Transverse colon (tissue), 4 donors: ENCODE data around the gene FAM53A. TPM values are rescaled to one million over a fixed set of nuclear protein-coding genes. Genes with fewer than 3 reads are reported as not detected.

ENCODE experiments used
- DNase-seq: peaks from one replicate; pipeline ENCODE4 v3.0.0-alpha.2; 2019
- H3K27ac ChIP-seq, 4 donors: fragments of 200-600 bp; sonication (generic); 2 replicates each; pipeline ENCODE4 v1.5.1; 2016 to 2018; ENCODE audit warnings: inconsistent platforms in 4 of 4
- H3K27me3 ChIP-seq: fragments of 200-600 bp; sonication (generic); 2 replicates; pipeline ENCODE4 v1.5.1; 2017; ENCODE audit warnings: inconsistent platforms
- H3K36me3 ChIP-seq, 4 donors: fragments of 200-600 bp; sonication (generic); 2 replicates each; pipeline ENCODE4 v1.5.1; 2017 to 2019; ENCODE audit warnings: inconsistent platforms in 4 of 4
- H3K4me1 ChIP-seq, 4 donors: fragments of 200-600 bp; sonication (generic); 2 replicates each; pipeline ENCODE4 v1.5.1; 2017 to 2020; ENCODE audit warnings: inconsistent platforms in 4 of 4
- H3K4me3 ChIP-seq, 4 donors: fragments of 200-600 bp; sonication (generic); 1 replicate in 1 of 4; 2 replicates in 3 of 4; pipeline versions ENCODE4 v1.5.1 to v1.6.1; 2017 to 2019; ENCODE audit warnings: inconsistent platforms in 4 of 4
- H3K9me3 ChIP-seq, 2 donors: fragments of 200-600 bp; sonication (generic); 2 replicates each; pipeline ENCODE4 v1.5.1; 2017 to 2019; ENCODE audit warnings: inconsistent platforms in 2 of 2
- CTCF ChIP-seq, 5 experiments: fragments of 200-600 bp in 3 of 5; fragments of 450-650 bp in 2 of 5; sonication (generic) in 3 of 5; IDR thresholded peaks; 1 replicate in 2 of 5; 2 replicates in 3 of 5; pipeline ENCODE4 v1.5.1; 2016 to 2017; ENCODE audit warnings: antibody characterized with exemption in 5 of 5, inconsistent platforms in 3 of 5, mild to moderate bottlenecking in 2 of 5, moderate library complexity in 1 of 5
- EP300 ChIP-seq: sonication (generic); formaldehyde crosslinking; IDR thresholded peaks from one replicate; pipeline ENCODE4 v1.6.1; 2017; ENCODE audit warnings: antibody characterized with exemption, low read depth
- POLR2A ChIP-seq: fragments of 450-650 bp; IDR thresholded peaks from one replicate; pipeline ENCODE4 v1.6.1; 2016; ENCODE audit warnings: antibody characterized with exemption, mild to moderate bottlenecking, moderate library complexity
- POLR2AphosphoS5 ChIP-seq, 3 donors: sonication (generic); formaldehyde crosslinking; IDR thresholded peaks; one replicate each; pipeline ENCODE4 v1.6.1; 2016; ENCODE audit warnings: antibody characterized with exemption in 3 of 3
- WGBS, 2 donors: methylation state at CpG; one replicate each; pipeline ENCODE4 v1.1.5; 2018; ENCODE audit warnings: low coverage in 1 of 2; 5-methylcytosine and 5-hydroxymethylcytosine counted together
- in situ Hi-C, 4 donors: fragments of 200-750 bp; cut with MboI; loops; one replicate each; pipeline versions ENCODE4 v1.15.0 to v1.15.1; 2017; ENCODE audit warnings: low sequenced_read_pairs in 3 of 4, low pct_ligation_motif_present in 1 of 4, low pct_unique_long_range_greater_than_20kb in 1 of 4
- intact Hi-C: fragments of 100-400 bp; cut with DNase I; formaldehyde crosslinking; loops from one replicate; pipeline ENCODE4 v1.15.1; 2023; ENCODE audit warnings: low total_unique reads
- total RNA-seq, 4 donors: library from RNA; depleted of rRNA; stranded (reverse); fragments of >200 nt; gene quantifications; one replicate each; pipeline ENCODE4 v1.1.0, GENCODE V29; 2016

FAM53A gene
- total RNA-seq, 4 donors from 2014 or later, result 1.4 to 32.9 (median 2.7) TPM

- Histone ChIP-seq H3K27me3 (no peaks in the 10 kb centered on the region), H3K4me3 (no peak overlapping the region), H3K36me3 (peaks cover 0 to 31% (median 11%) of the 10 kb centered on the region in 4 donors), H3K27ac (no peak overlapping the region), H3K9me3 (no peaks in the 10 kb centered on the region), H3K4me1 (no peaks in the 10 kb centered on the region)
- intact Hi-C loops (no loop called here), in situ Hi-C loops (no loop called here)
- DNase-seq, result no peak
- WGBS, 2 donors, result 90% methylated on average over 8 of the region's 9 CpGs; no CpG with 5 or more reads in 1 of the 2 donors
- TF ChIP-seq EP300, result no peak
- no peak for TF ChIP-seq POLR2A
- TF ChIP-seq POLR2AphosphoS5 (IDR thresholded peaks at IDR 0.05), result no peak
- no peak for TF ChIP-seq CTCF (IDR thresholded peaks at IDR 0.05)
These were observed 7.7 kb upstream of the FAM53A start for GRCh38 chr4:1691737-1692373.

GRCh38 chr4:1690698-1691097 is 6.6 kb upstream of the FAM53A start:
- Histone ChIP-seq H3K4me1 (no peaks in the 10 kb centered on the region), H3K27ac (no peak overlapping the region), H3K27me3 (no peaks in the 10 kb centered on the region), H3K36me3 (peaks cover 0 to 21% (median 9%) of the 10 kb centered on the region in 4 donors), H3K4me3 (no peak overlapping the region), H3K9me3 (no peaks in the 10 kb centered on the region)
- no peak for DNase-seq
- TF ChIP-seq CTCF (IDR thresholded peaks at IDR 0.05) (no peak), EP300 (no peak), POLR2AphosphoS5 (IDR thresholded peaks at IDR 0.05) (no peak), POLR2A (no peak)
- WGBS, 2 donors, result 100% methylated on average over 3 of the region's 3 CpGs; no CpG with 5 or more reads in 1 of the 2 donors
- in situ Hi-C loops, result no loop called here
- intact Hi-C loops, result no loop called here

- no peaks in the 10 kb centered on the region for H3K9me3 ChIP-seq
These were observed 2.4 kb upstream of the FAM53A start for GRCh38 chr4:1686440-1687036.

More at GRCh38 chr4:1686440-1687036, 2.4 kb upstream of the FAM53A start:
- 48% methylated on average over 7 of the region's 7 CpGs; no CpG with 5 or more reads in 1 of the 2 donors for WGBS, 2 donors
- DNase-seq, result no peak
- intact Hi-C loops (no loop called here), in situ Hi-C loops (loop anchor here in 1 of 4 donors (5.0 kb wide), 1 partner anchor 46 kb away; no protein-coding TSS in a partner anchor)
- peaks cover 0 to under 1% (median 0%) of the 10 kb centered on the region in 4 donors for H3K36me3 ChIP-seq
- TF ChIP-seq POLR2AphosphoS5 (IDR thresholded peaks at IDR 0.05) (no peak), EP300 (no peak), CTCF (IDR thresholded peaks at IDR 0.05) (no peak), POLR2A (no peak)
- no peak overlapping the region for H3K4me3 ChIP-seq
- H3K27ac ChIP-seq, result no peak overlapping the region
- peaks cover 0 to 20% (median 12%) of the 10 kb centered on the region in 4 donors for H3K4me1 ChIP-seq
- H3K27me3 ChIP-seq, result no peaks in the 10 kb centered on the region
